Measurements from ENCODE around the gene SSX4.
"Not testable (repeated sequence)": the region's sequence is repeated elsewhere in the genome, so short reads cannot be mapped to it uniquely, and the experiment has no call there.

The SSX4 gene

GRCh38 chrX:48383239-48383638 is at the start of gene SSX4:
TSS of gene SSX4 (plus strand) at chrX:48383539. CDS start at chrX:48384054, 515 bp downstream.
- not testable (repeated sequence) for DNase-seq (ENCODE audit: low spot score)

- not testable (repeated sequence) for DNase-seq (ENCODE audit: low spot score)
These were observed 37.3 kb upstream of the SSX4 start for GRCh38 chrX:48346059-48346458.

- DNase-seq (ENCODE audit: low spot score), result not testable (repeated sequence)
These were observed 26.8 kb upstream of the SSX4 start, which contains the start of gene SSX3 for GRCh38 chrX:48356315-48357094. TSS of gene SSX3 (minus strand) at chrX:48356703. CDS start at chrX:48355249, 1,454 bp downstream.

GRCh38 chrX:48357681-48358080 is 25.7 kb upstream of the SSX4 start:
- DNase-seq (ENCODE audit: low spot score), result no peak

- DNase-seq (ENCODE audit: low spot score), result not testable (repeated sequence)
These were observed 24.1 kb upstream of the SSX4 start for GRCh38 chrX:48359281-48359680.

- not testable (repeated sequence) for DNase-seq (ENCODE audit: low spot score)
These were observed 15.5 kb upstream of the SSX4 start for GRCh38 chrX:48367717-48368408.

- DNase-seq (ENCODE audit: low spot score), result not testable (repeated sequence)
These were observed 12.9 kb upstream of the SSX4 start for GRCh38 chrX:48370408-48370807.

GRCh38 chrX:48396931-48397330 is 13.6 kb downstream of the SSX4 start:
- not testable (repeated sequence) for DNase-seq (ENCODE audit: low spot score)

- not testable (repeated sequence) for DNase-seq (ENCODE audit: low spot score)
These were observed 14.5 kb downstream of the SSX4 start for GRCh38 chrX:48397825-48398224.

- not testable (repeated sequence) for DNase-seq (ENCODE audit: low spot score)
These were observed 28.5 kb downstream of the SSX4 start, which contains the start of gene SSX4B for GRCh38 chrX:48411860-48412259. TSS of gene SSX4B (minus strand) at chrX:48411960. CDS start at chrX:48411372, 588 bp downstream.

GRCh38 chrX:48427027-48427716 is 43.8 kb downstream of the SSX4 start:
- DNase-seq (ENCODE audit: low spot score), result not testable (repeated sequence)

GRCh38 chrX:48429606-48430005 is 46.3 kb downstream of the SSX4 start:
- not testable (repeated sequence) for DNase-seq (ENCODE audit: low spot score)

GRCh38 chrX:48430166-48430565 is 46.8 kb downstream of the SSX4 start:
- not testable (repeated sequence) for DNase-seq (ENCODE audit: low spot score)

GRCh38 chrX:48433713-48434112 is 50.4 kb downstream of the SSX4 start:
- DNase-seq (ENCODE audit: low spot score), result not testable (repeated sequence)
